Stomach (tissue), 4 donors: Measurements from ENCODE around the gene ARL11.

Experiments used
- POLR2A ChIP-seq, 4 donors: fragments of 450-650 bp; IDR thresholded peaks; one replicate each; pipeline ENCODE4 v1.6.1; 2016; ENCODE audit warnings: antibody characterized with exemption in 4 of 4, control low read depth in 2 of 4, mild to moderate bottlenecking in 1 of 4, moderate library complexity in 1 of 4
- TF ChIP-seq, protein P1 (sequence below), 7 experiments: fragments of 450-650 bp in 4 of 7; fragments of 200-600 bp in 3 of 7; sonication (generic) in 3 of 7; IDR thresholded peaks; one replicate each; pipeline ENCODE4 v1.5.1; 2016 to 2019; ENCODE audit warnings: antibody characterized with exemption in 7 of 7, control low read depth in 2 of 7, mild to moderate bottlenecking in 1 of 7

DNA sequence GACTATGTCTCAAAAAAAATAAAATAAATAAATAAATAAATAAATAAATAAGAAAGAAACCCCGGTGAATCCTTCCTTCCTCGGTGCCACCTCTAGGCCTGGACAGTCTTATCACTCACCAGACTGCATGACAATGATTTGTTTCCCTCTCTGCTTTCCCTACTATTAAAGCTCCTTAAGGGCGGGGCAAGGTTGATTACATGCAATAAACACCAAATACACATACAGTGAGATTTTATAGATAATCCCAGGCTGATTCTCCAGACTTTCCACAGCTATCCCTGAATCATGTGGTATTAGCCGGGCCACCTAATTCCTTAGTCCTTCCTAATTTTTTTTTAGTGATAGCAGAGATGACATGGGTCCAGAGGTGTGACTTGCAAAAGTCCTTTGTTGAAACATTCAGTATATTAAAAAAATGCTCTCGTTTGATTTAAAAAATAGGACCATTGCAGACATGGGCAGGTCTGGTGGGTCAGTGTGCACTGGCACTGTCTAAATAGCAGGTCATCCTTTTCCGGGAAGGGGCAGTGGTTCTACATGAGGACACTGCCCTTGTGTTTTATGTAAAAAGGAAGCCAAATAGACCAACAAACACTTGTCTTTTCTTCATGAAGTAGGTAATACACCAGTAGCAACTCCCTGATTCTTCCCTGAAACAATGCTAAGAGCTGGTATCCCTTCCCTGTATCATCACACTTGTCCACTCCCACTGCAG is 48.4 kb downstream of the ARL11 start:
- TF ChIP-seq, protein P1, sequence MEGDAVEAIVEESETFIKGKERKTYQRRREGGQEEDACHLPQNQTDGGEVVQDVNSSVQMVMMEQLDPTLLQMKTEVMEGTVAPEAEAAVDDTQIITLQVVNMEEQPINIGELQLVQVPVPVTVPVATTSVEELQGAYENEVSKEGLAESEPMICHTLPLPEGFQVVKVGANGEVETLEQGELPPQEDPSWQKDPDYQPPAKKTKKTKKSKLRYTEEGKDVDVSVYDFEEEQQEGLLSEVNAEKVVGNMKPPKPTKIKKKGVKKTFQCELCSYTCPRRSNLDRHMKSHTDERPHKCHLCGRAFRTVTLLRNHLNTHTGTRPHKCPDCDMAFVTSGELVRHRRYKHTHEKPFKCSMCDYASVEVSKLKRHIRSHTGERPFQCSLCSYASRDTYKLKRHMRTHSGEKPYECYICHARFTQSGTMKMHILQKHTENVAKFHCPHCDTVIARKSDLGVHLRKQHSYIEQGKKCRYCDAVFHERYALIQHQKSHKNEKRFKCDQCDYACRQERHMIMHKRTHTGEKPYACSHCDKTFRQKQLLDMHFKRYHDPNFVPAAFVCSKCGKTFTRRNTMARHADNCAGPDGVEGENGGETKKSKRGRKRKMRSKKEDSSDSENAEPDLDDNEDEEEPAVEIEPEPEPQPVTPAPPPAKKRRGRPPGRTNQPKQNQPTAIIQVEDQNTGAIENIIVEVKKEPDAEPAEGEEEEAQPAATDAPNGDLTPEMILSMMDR (IDR thresholded peaks at IDR 0.05) = no peak
- no peak for TF ChIP-seq POLR2A (IDR thresholded peaks at IDR 0.05)
